ENCODE measurements around the gene RAB40B.
"Not testable (repeated sequence)": the region's sequence is repeated elsewhere in the genome, so short reads cannot be mapped to it uniquely, and the experiment has no call there.

Gene RAB40B

DNA sequence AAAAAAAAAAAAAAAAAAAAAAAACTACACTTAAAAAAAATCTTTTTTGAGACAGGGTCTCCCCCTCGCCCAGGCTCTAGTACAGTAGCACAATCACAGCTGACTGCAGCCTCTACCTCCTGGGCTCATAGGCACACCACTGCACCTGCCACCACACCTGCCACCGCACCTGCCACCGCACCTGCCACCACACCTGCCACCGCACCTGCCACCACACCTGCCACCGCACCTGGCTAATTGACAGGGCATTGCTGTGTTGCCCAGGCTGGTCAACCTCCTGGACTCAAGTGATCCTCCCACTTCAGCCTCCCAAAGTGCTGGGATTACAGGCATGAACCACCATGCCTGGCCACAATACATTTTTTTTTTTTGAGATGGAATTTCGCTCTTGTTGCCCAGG lies 32.6 kb downstream of the RAB40B start:
- DNase-seq = no peak

DNA sequence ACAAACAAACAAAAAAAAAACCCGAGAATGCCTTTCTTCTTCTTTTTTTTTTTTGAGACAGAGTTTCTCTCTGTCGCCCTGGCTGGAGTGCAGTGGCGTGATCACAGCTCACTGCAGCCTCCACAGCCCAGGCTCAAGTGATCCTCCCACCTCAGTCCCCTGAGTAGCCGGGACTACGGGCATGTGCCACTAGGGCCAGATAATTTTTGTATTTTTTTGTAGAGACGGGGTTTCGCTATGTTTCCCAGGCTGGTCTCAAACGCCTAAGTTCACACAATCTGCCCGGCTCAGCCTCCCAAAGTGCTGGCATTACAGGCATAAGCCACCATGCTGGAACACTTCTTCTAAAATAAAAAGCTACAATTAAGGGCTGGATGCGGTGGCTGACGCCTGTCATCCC lies 33.3 kb downstream of the RAB40B start:
- no peak for DNase-seq

DNA sequence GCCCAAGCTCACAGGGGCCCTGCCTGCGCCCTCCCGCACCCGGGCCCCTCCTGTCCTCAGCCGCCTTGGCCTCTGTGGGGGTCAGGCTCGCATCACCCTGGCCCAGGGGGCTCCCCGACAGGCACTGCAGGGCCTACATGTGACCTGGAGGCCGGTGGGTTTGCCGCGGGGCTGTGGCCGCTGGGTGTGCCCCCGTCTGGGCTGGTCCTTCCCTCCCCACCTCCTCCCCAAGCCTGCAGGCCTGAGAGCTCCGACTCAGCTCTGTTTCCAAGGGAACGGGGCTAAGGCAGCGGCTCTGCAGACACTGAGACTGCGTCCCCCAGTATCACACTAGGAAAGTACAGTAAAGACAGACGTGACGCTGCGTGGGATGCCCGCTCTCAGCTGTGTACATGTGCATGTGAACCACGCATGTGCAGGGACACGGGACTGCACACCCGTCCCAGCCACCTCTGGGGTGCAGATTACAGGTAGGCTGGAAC lies 33.8 kb downstream of the RAB40B start:
- no peak for DNase-seq

DNA sequence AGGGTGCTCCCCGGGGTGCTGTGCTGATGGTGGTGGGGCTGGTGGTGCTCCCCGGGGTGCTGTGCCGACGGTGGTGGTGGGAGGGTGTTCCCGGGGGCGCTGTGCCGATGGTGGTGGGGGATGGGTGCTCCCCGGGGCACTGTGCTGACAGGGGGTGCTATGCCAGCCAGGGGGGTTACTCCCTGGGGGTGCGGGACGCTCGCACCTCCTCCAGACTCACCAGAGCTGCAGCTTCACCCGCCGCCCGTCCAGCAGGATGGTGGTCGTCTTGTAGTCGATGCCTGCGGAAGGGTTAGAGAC lies 34.3 kb downstream of the RAB40B start:
- no peak for DNase-seq

DNA sequence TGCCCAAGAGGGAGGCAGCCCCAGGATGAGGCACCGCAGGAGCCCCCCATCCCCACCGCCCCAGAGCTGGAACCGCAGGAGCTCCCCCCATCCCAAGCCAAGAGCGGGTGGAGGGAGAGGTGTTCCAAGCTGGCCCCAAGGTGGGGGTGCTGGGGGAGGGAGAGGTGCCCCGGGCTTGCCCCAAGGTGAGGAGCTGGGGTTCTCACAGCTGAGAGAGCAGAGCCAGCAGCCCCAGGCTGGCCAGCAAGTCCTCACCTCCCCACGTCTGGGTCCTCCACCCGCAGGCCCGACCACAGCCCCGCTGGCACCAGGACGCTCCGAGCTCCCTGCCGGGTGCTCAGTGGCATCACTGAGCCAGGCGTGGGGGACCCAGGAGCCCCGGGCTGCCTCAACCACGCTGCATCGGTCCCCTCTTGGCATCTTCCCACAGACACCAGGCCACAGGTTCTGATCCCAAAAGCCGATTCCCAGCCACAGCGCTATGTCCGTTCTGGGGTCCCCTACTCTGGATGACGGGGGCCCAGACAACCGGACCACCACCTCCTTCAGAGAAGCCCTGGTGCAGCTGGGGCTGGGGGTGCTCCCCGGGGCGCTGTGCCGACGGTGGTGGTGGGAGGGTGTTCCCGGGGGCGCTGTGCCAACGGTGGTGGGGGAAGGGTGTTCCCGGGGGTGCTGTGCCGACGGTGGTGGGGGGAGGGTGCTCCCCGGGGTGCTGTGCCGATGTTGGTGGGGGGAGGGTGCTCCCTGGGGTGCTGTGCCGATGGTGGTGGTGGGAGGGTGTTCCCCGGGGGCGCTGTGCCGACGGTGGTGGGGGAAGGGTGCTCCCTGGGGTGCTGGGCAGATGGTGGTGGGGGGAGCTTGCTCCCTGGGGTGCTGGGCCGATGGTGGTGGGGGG lies 34.9 kb downstream of the RAB40B start:
- DNase-seq = no peak

DNA sequence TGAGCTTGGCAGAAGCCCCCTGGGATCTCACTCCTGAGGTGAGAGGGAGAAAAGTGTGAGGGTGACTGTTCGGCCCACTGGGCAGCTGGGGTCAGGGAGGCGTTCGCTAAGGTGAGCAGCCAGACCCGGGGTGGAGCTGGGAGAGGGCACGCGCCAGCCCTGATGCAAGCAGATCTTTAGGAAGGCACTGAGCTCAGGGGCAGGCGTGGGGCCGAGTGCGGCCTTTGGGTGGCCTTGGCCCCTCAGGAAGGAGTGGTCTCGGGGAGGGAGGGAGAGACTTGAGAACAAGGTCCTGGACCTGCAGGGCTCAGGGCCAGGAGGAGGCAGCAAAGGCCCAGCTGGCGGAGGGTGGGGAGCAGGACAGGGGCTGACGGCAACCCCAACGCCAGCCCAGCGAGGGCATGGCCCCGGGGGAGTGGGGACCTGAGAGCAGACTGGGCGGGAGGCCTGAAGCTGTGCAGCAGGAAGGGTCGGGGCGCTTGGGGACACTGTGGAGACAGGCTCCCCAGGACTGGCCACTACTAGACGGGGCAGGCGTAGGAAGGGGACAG lies 35.7 kb downstream of the RAB40B start:
- DNase-seq = no peak

DNA sequence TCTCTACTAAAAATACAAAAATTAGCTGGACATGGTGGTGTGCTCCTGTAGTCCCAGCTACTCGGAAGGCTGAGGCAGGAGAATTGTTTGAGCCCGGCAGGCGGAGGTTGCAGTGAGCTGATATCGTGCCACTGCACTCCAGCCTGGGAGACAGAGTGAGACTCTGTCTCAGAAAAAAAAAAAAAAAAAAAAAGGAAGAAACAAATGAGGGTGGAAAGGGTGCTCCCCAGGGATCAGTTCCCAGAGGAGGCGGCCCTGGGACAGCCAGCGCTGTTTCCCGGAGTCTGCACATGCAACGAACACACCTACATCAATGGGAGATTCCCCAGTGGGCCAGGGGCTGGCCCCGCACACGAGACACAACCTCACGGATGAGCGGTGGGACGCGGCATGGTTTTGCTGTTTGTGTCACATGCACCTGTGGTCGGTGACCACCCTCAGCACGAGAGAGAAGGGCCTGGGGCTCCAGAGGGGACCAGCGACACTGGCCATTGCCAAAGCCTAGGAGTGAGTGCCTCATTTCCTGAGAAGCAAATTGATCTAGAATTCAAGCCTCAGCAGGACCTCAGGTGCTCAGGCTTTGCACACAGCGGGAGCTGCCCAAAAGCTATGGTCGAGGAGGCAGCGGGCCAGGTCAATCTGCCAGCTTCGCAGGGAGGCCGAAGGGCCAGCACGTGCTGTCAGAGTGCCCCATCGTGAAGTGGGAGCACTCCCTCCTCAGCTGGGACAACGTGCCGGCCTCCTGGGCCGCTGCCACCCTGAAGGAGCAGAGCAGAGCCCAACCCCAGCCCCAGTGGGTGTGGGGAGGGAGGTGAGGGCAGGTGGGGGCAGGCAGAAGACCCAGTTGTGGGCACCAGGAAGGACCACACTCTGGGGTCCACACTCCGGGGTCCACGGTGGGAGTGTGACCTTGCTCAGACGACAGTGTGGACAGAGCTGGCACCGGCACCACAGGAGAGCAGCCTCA lies 36.5 kb downstream of the RAB40B start:
- DNase-seq = no peak

DNA sequence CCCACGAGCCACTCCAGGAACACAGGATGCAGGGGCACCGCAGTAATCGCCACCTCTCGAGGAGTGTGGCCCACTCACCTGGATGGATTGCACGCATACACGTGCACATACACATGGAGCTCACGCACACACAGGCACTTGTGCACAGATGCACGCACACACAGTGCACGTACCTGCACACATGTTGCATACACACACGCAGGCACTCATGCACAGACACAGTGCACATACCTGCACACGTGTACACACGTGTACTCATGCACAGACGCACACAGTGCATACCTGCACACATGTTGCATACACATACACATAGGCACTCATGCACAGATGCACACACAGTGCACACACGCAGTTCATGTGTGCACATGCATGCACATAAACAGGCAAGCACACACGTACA lies 38.6 kb downstream of the RAB40B start:
- no peak for DNase-seq

DNA sequence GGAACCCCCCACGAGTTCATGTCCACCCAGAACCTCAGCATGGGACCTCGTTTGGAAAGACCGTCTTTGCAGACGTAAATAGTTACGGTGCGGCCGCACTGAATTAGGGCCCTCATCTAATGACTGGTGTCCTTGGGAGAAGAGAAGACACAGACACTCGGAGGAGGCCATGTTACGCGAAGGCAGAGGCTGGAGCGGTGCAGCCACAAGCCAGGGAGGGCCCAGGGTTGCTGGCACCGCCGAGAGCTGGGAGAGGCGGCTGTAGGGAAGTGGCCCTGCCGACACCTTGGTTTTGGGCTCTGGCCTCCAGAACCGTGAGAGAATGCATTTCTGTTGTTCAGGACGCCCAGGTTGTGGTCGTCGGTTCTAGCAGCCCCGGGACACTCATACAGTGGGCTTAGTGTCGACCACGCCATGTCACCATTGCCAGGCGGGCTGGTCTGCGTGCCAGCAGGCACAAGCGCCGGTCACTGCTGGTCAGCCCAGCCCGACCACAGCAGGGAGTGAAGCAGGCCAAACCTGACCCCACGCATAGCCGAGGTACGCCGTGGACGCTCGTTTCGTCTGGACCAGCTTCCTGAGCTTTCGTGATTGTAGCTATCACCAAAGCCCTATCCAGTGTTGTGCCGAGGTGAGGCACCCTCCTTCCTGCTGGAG lies 39.6 kb downstream of the RAB40B start:
- no peak for DNase-seq

DNA sequence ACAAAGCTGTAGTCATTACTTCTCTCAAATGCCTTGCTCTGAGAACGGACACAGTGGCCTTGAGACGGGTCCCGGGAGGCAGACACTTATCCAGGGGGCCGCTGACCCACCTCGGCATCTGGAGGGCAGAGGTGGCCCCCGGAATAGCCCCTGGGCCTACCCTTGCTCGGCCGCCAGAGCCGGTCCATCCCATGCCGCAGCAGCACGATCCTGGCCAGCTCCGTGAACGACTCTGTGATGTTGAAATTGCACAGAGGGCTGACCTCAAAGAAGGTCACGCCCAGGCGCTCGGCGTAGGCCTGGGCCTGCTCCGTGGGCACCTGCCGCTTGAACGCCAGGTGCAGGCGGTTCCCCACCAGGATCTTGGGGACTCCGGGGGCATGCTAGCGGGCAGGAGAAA lies 40.2 kb downstream of the RAB40B start:
- DNase-seq = no peak

DNA sequence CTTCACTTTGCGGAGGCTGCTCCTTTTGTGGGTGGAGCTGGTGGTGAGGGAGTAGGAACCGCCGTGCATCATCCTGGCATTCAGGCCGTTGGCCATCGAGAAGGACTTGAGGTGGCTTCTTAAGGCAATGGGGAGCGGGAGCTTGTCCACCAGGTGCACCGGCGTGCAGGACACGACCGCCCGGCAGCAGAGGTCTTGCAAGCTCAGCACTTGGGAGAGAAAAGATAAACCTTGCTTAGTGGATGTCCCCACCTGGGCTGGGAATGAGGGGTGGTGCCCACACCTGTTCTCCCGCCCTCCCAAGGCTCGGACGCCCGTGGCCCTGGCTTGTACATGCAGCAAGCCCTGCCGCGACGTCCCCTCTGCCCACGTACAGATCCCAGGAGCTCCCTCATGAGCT lies 40.6 kb downstream of the RAB40B start:
- no peak for DNase-seq

DNA sequence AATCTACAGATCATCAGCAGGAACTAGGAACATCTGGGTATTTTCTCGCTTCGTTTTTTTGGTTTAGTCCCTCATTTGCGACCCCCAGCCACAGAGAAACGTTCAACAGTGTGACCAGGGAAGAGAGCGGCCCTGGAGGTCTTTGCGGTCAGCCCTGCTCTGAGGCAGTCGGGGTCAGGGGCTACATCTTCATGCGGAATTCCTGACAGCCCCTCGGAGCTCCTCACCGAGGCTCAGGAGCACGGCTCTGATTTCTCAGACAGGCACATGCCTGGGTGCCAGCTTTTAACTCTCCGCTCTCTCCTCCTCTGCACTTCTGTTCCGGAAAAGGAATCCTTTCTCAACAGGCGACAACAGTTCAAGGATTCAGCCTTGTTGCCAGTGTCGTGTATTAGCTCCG lies 42.2 kb downstream of the RAB40B start:
- no peak for DNase-seq

DNA sequence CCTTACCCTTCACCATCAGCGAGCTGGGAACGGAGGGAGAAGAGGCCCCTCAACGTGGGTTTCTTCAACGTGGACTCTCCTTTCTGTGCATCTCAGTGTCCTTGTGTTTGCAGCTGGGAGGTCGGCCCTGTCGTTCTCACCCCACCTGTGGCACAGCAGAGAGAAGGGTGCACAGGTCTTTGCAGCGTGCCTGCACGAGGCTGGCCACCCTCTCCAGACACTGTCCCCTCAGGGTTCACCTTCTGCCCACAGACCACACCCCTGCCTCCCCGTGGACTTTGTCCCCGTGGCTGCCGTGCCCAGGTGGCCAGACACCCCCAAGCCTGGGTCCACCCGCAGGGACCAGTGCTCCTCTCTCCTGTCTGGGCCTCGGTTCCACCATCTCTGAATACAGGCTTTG lies 43.0 kb downstream of the RAB40B start:
- no peak for DNase-seq

DNA sequence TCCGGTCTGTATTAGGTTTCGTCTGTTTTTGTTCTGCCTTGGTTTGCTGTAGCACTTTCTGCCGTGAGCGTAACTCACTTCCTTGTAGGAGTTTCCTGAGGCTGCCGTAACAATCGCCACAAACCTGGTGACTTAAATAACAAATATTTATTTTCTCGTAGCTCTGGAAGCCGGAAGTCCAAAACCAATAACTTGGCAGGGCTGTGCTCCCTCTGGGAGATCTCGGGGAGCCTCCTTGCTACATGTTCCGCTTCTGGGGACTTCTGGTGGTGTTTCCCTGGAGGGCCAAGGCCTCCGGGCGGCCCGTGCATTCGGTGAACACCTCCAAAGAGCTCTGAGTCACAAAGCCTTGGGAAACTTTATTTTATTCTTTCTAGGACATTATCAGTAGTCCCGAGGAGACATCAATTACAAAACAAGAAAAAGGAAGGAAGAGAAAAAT lies 43.4 kb downstream of the RAB40B start:
- DNase-seq = no peak

DNA sequence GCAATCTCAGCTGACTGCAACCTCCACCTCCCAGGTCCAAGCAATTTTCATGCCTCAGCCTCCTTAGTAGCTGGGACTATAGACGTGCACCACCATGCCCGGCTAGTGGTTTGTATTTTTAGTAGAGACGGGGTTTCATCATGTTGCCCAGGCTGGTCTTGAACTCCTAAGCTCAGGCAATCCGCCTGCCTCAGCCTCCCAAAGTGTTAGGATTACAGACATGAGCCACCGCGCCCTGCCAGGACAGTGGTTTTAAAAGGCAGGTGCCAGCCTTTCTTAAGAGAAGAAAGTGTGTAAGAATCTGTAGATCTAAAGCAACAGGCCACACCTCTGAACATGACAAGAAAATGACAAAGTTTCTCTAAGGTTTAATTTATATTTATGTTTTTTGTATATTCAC lies 43.9 kb downstream of the RAB40B start:
- not testable (repeated sequence) for DNase-seq

DNA sequence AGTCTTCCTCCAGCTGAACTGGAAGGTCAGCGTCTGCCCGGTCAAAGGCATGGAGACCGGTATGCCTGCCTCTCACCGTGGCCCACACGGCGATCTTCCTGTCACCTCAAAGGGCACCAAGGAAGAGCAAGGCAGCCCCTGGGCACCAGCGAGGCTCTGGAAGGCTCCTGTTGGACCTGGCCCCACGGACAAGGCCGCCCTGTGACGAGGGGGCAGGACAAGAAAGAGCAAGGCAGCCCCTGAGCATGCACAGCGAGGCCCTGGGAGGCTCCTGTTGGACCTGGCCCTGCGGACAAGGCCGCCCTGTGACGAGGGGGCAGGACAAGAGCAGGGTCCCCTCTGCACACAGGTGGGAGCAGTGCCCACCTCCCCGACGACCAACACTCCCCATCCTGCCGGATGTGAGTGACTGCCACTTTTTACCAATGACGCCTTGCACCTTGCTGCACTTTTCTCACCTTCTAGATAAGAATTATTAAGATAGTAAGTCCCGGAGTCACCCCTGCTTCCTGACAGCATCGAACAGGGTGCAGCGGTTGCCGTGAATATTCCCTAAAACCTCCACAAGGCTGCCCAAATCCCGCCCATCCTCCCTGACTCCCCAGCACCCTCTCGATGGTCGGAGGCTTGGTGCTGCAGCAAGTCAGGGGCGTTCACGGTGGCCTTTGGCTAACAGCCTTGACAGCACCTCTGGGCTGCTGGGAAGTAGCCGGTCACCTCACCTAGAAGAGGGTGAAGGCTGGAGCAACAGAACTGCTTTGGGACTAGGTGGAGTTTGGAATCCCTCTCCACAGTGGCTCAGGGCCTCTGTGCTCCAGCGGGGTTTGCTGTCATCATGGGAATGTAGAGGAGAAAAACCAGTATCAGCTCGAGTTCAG lies 44.6 kb downstream of the RAB40B start:
- no peak for DNase-seq

DNA sequence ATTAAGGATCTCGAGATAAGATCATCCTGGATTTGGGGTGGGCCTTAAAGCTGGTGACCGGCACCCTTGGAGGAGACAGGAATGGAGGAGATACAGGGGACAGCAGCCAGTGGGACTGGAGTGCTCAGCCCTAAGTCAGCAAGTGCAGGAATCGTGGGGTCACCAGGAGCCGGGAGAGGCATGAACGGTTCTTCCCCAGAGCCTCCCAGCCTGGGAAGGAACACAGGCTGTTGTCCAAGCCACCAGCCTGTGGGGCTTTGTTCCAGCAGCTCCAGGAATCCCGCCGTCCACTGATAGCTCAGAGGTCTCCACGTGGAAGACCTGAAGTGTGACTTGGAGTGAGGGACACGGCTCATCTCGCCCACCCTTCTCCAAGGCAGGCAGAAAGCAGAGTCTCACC lies 47.8 kb downstream of the RAB40B start:
- no peak for DNase-seq

DNA sequence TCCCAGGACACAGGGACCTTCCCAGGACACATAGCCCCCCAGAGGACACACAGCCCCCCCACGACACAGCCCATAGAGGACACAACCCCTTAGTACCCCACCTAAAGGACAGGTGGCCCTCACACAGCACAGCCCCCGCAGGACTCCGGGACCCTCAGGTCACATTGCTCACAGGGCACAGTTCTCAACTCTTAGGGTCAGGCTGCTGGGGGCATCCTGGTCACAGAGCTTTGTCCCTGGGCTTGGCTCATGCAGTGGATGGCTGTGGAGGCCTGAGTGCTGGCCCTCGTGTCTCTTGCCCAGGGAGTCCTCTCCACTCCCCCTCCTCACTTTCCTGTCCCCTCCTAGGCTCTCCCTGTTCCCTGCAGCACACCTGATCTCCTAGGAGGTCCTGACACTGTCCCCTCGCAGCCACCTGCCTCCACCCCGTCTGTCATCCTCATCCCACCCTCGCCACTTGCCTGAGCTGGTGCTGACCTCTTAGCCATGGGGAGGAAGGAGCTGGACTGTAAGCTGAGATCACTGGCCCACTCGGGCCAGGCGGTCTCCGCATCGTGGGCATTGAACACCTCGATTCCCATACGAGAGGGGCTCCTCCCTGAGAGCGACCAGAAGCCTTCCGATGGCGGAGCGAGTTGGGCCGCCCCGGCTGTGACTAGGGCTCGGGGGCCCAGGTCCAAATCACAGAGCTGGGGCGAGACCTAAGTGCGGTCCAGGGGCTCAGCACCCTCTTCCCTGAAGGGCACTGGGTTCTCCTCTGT lies 48.8 kb downstream of the RAB40B start:
- no peak for DNase-seq

DNA sequence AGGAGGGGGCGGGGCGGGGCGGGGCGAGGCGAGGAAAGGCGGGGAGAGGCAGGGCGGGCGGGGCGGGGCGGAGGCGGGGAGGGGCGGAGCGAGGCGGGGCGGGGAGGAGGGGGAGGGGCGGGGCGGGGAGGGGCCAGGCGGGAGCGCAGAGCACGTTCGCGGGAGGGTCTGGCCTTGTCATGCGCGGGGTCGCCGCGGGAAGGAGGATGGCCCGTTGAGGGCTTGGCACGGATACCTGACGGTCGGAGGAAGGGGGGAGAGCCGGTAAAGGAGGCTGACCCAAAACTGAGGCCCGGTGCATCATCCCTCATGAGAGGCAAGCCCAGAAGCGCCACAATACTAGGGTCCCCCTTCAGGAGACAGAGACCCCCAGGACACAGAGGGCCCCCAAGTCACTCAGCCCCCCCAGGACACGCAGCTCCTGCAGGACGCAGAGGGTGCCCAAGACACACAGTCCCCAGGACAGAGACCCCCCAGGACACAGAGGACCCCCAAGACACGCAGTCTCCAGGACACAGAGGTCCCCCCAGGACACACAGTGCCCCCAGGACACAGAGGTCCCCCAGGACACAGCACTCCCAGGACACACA lies 49.7 kb downstream of the RAB40B start:
- DNase-seq = no peak

DNA sequence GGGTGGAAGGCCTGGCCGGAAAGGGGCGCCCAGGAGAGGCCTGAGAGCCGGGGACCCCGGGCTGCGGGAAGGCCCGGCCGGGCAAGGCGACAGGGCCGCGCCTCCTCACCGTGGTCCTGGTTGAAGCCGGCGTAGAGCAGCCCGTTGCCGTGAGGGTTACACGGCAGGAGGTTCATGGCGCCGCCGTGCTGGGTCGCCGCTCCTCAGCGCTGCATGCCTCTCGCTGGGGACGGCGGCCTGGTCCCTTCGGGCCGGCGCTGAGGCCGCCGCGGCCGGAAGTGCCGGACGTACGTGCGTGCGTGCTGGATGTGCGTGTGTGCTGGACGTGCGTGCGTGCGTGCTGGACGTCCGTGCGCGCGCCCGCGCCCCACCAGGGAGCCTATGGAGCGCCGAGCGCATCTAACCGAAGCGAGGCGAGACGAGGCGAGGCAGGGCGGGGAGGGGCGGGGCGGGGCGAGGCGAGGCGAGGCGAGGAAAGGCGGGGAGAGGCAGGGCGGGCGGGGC lies 50.3 kb downstream of the RAB40B start, which contains the start of gene WDR45B:
WDR45B (minus strand) TSS at position 280 of the 504 bp plus-strand sequence; CDS start at position 176, 104 bp downstream.
- peak; percentile 95 for DNase-seq

Data from KG1 (cell line).